ENCODE data around the gene PMS2. TPM values are rescaled to one million over a fixed set of nuclear protein-coding genes. Genes with fewer than 3 reads are reported as not detected.

PMS2 gene
- total and polyA plus RNA-seq, 9 of the 15 experiments (the other 6 are each of a cell fraction or from before 2014, with no cell fraction given): 4.9 to 27.6 (median 16.5) TPM

- no TSS peak for BruUV-seq (replicated peaks)
- Histone ChIP-seq H3K27ac (ENCODE audit: extremely low read depth, low read depth, low read length) (peak overlapping the region; percentile 99; the same call in 2 of the 3 replicates), H3K36me3 (ENCODE audit: control insufficient read depth, insufficient read depth, low read length) (peaks cover 36% of the 10 kb centered on the region; the same call in 2 of the 3 replicates), H3K9me3 (replicated peaks; ENCODE audit: control insufficient read depth, insufficient read depth, low read depth, low read length) (no peaks in the 10 kb centered on the region), H3K4me1 (replicated peaks in 1 of 2; ENCODE audit: control insufficient read depth in 2 of 2, insufficient read depth in 2 of 2, low read length in 2 of 2) (peaks cover 12 to 15% of the 10 kb centered on the region in 2 experiments; a peak in 4 of 5 replicates), H3K4me3 (peak overlapping the region; percentile 65; the same call in 1 of the 2 replicates), H3K9me1 (ENCODE audit: control insufficient read depth, insufficient read depth, low read length) (no peaks in the 10 kb centered on the region), H3K79me2 (ENCODE audit: control insufficient read depth, insufficient read depth, low read length) (peaks cover 42% of the 10 kb centered on the region), H3K4me2 (ENCODE audit: insufficient read depth, low read length) (peak overlapping the region; percentile 82), H2AFZ (ENCODE audit: low read depth, low read length) (0 out of 2 replicates have a peak overlapping the region, but pooled peaks have one; percentile 43), H3K9ac (ENCODE audit: insufficient read depth in 1 of 2, low read depth in 2 of 2, low read length in 2 of 2) (peak overlapping the region; percentile 76 to 84; a peak in 3 of 4 replicates), H3K27me3 (ENCODE audit: control insufficient read depth in 2 of 2, insufficient read depth in 2 of 2, low read length in 2 of 2) (no peaks in the 10 kb centered on the region), H4K20me1 (replicated peaks; ENCODE audit: control insufficient read depth, insufficient read depth, low read length) (no peaks in the 10 kb centered on the region)
- intact Hi-C loops (cut with micrococcal nuclease) (no loop called here), in situ Hi-C loops (cut with MboI) (no loop called here)
- no peak for ATAC-seq
- WGBS (ENCODE audit: insufficient coverage, low coverage, missing lambda C conversion rate): 53% methylated on average over 4 of the region's 4 CpGs
- no peak for FAIRE-seq
- POLR2A ChIA-PET: interaction anchor here (0.8 to 1.9 kb wide), 8 partner anchors 8 to 82 kb away, joined by 3 to 8 read pairs (median 4); no protein-coding TSS in a partner anchor
- DNase-seq (ENCODE audit: extremely low read depth in 1 of 4, low spot score in 3 of 4): no peak
- CTCF ChIA-PET (ENCODE audit: low intra/inter-chr PET ratio): no interaction called here
- TF ChIP-seq HNRNPLL (IDR thresholded peaks at IDR 0.05; ENCODE audit: low read depth, low read length, poor library complexity, severe bottlenecking): no peak
- TF ChIP-seq, protein P1, sequence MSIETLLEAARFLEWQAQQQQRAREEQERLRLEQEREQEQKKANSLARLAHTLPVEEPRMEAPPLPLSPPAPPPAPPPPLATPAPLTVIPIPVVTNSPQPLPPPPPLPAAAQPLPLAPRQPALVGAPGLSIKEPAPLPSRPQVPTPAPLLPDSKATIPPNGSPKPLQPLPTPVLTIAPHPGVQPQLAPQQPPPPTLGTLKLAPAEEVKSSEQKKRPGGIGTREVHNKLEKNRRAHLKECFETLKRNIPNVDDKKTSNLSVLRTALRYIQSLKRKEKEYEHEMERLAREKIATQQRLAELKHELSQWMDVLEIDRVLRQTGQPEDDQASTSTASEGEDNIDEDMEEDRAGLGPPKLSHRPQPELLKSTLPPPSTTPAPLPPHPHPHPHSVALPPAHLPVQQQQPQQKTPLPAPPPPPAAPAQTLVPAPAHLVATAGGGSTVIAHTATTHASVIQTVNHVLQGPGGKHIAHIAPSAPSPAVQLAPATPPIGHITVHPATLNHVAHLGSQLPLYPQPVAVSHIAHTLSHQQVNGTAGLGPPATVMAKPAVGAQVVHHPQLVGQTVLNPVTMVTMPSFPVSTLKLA (conservative IDR thresholded peaks at IDR 0.05): 0 out of 4 replicates have a peak, but pooled peaks of 1 of the 2 experiments have one; percentile 12
- TF ChIP-seq SP1 (CRISPR knock-in tag; IDR thresholded peaks at IDR 0.05): peak; percentile 32; the same call in 1 of the 2 replicates
- peak; percentile 15; the same call in 1 of the 2 replicates for TF ChIP-seq ADNP (tag; IDR thresholded peaks at IDR 0.05)
Observed at GRCh38 chr7:6007386-6007785, 1.5 kb downstream of the PMS2 start.
